Right cardiac atrium (tissue), 5 donors: Measurements from ENCODE around the gene PBRM1. TPM values are rescaled to one million over a fixed set of nuclear protein-coding genes. Genes with fewer than 3 reads are reported as not detected.
"Not testable (repeated sequence)": the region's sequence is repeated elsewhere in the genome, so short reads cannot be mapped to it uniquely, and the experiment has no call there.

ENCODE experiments used
- ATAC-seq, 2 donors: fragments of 200-7000 bp; cut with Tn5 transposase; one replicate each; pipeline versions ENCODE4 v1.8.0 to v1.9.1; 2020; ENCODE audit warnings: moderate library complexity in 2 of 2, mild to moderate bottlenecking in 1 of 2
- DNase-seq, 3 donors: peaks; one replicate each; pipeline ENCODE4 v3.0.0-alpha.2; 2020
- H3K27ac ChIP-seq: one replicate; pipeline ENCODE4 v1.5.1; 2013; ENCODE audit warnings: mild to moderate bottlenecking, low read length, control low read depth, moderate library complexity
- H3K27me3 ChIP-seq: one replicate; pipeline ENCODE4 v1.6.1; 2013; ENCODE audit not compliant: control insufficient read depth, insufficient read depth
- H3K4me1 ChIP-seq: one replicate; pipeline ENCODE4 v1.6.1; 2013; ENCODE audit warnings: low read length; ENCODE audit not compliant: control insufficient read depth, insufficient read depth
- H3K4me3 ChIP-seq: one replicate; pipeline ENCODE4 v1.5.1; 2013; ENCODE audit warnings: low read length, control low read depth
- H3K9me3 ChIP-seq: one replicate; pipeline ENCODE4 v1.6.1; 2013; ENCODE audit warnings: low read length; ENCODE audit not compliant: control insufficient read depth
- WGBS: extraction: QIAGEN DNeasy Blood & Tissue Kit; methylation state at CpG from one replicate; pipeline ENCODE4 v1.1.7; 2013; 5-methylcytosine and 5-hydroxymethylcytosine counted together
- intact Hi-C, 4 donors: fragments of 100-400 bp; cut with DNase I; formaldehyde crosslinking; loops; one replicate each; pipeline versions ENCODE4 v1.11.0 to v1.14.0; 2022 to 2023
- long read RNA-seq, 4 donors: library from polyadenylated mRNA; unstranded; transcript quantifications; one replicate each; pipeline ENCODE4 v2.0.0, GENCODE V29; 2020 to 2021
- polyA plus RNA-seq: library from polyadenylated mRNA; stranded (reverse); fragments of 200-250 nt; gene quantifications from one replicate; pipeline ENCODE4 v1.2.3, GENCODE V29; 2013
- total RNA-seq, 4 donors: library from RNA; stranded (reverse); fragmentation: NEBNext Ultra II Directional; extraction: Animal tissue kit (Norgen Biotek cat#: 25700); gene quantifications; one replicate each; pipeline ENCODE4 v1.2.1, GENCODE V29; 2021
- donor health status: healthy with polysubstance abuse.
- donor health status: DM: no; HTN: yes; CAD: no.
- donor health status: DM: no; HTN: no; CAD: no.
- donor health status: DM: no; HTN: yes; CAD: no; lungs with severe emphysema.
- donor health status: DM: yes; HTN: yes; CAD: no.

Gene PBRM1
- 10 to 100 TPM; 51.4 to 56.8 (median 55.6) TPM for total RNA-seq
- 10.0 TPM for polyA plus RNA-seq
- long read RNA-seq, donor 1, partial matches to known transcripts: 26 of 68 reads
- long read RNA-seq, donor 1, other reads (novel, unspliced or antisense): 42 of 68 reads
- long read RNA-seq, donor 2, partial matches to known transcripts: 4 of 9 reads
- long read RNA-seq, donor 2, other reads (novel, unspliced or antisense): 5 of 9 reads
- long read RNA-seq, donor 3, partial matches to known transcripts: 12 of 47 reads
- long read RNA-seq, donor 3, other reads (novel, unspliced or antisense): 35 of 47 reads
- long read RNA-seq, donor 4, partial matches to known transcripts: 5 of 10 reads
- long read RNA-seq, donor 4, other reads (novel, unspliced or antisense): 5 of 10 reads

GRCh38 chr3:52685709-52686691 is at the start of gene PBRM1, which contains the start of gene GNL3:
PBRM1 (minus strand) TSS chr3:52685913.
GNL3 (plus strand) TSS chr3:52686032; CDS start chr3:52686093, 61 bp downstream.
- WGBS: under 1% methylated on average over 82 of the region's 82 CpGs
- Histone ChIP-seq H3K27me3 (no peaks in the 10 kb centered on the region), H3K27ac (peak within 1 kb of the TSS; percentile 96), H3K4me3 (peak within 1 kb of the TSS; percentile 69), H3K9me3 (no peaks in the 10 kb centered on the region), H3K4me1 (peaks cover 2% of the 10 kb centered on the region)
- intact Hi-C loops: loop anchor here in 1 of 4 donors (5.0 kb wide), 1 partner anchor 214 kb away; no protein-coding TSS in a partner anchor
- ATAC-seq (peak; percentile 88 to 89), DNase-seq (peak; percentile 94 to 98 (median 97))

- Histone ChIP-seq H3K4me1 (no peaks in the 10 kb centered on the region), H3K27ac (no peak overlapping the region), H3K9me3 (no peaks in the 10 kb centered on the region), H3K4me3 (no peak overlapping the region), H3K27me3 (no peaks in the 10 kb centered on the region)
- intact Hi-C loops: loop anchor here in 1 of 4 donors (10.0 kb wide), 1 partner anchor 191 kb away; no protein-coding TSS in a partner anchor
- ATAC-seq (no peak), DNase-seq (no peak)
- WGBS: 87% methylated on average over 10 of the region's 10 CpGs
Measured at GRCh38 chr3:52733256-52733891, 47.7 kb upstream of the PBRM1 start.

- Histone ChIP-seq H3K4me1 (no peaks in the 10 kb centered on the region), H3K27ac (no peak overlapping the region), H3K27me3 (no peaks in the 10 kb centered on the region), H3K4me3 (no peak overlapping the region), H3K9me3 (no peaks in the 10 kb centered on the region)
- 82% methylated on average over 14 of the region's 14 CpGs for WGBS
- intact Hi-C loops: loop anchor here in 1 of 4 donors (10.0 kb wide), 1 partner anchor 193 kb away; no protein-coding TSS in a partner anchor
- DNase-seq (no peak), ATAC-seq (no peak)
Measured at GRCh38 chr3:52731590-52731989, 45.9 kb upstream of the PBRM1 start.

GRCh38 chr3:52730681-52731080 is 45.0 kb upstream of the PBRM1 start:
- DNase-seq (no peak), ATAC-seq (no peak)
- Histone ChIP-seq H3K9me3 (no peaks in the 10 kb centered on the region), H3K4me3 (no peak overlapping the region), H3K27me3 (no peaks in the 10 kb centered on the region), H3K27ac (no peak overlapping the region), H3K4me1 (no peaks in the 10 kb centered on the region)
- intact Hi-C loops: loop anchor here in 1 of 4 donors (10.0 kb wide), 1 partner anchor 194 kb away; no protein-coding TSS in a partner anchor

GRCh38 chr3:52728753-52729152 is 43.0 kb upstream of the PBRM1 start:
- DNase-seq, H3K27me3 ChIP-seq, H3K9me3 ChIP-seq, H3K27ac ChIP-seq, H3K4me1 ChIP-seq, intact Hi-C loops, H3K4me3 ChIP-seq, ATAC-seq: not testable (repeated sequence)
- WGBS: 56% methylated on average over 3 of the region's 3 CpGs

- intact Hi-C loops: no loop called here
- DNase-seq: no peak
- H3K9me3 ChIP-seq: no peaks in the 10 kb centered on the region
- H3K27ac ChIP-seq: no peak overlapping the region
- no peaks in the 10 kb centered on the region for H3K4me1 ChIP-seq
- no peak for ATAC-seq
- 97% methylated on average over 1 of the region's 1 CpG for WGBS
- H3K4me3 ChIP-seq: no peak overlapping the region
- no peaks in the 10 kb centered on the region for H3K27me3 ChIP-seq
Measured at GRCh38 chr3:52724511-52724910, 38.8 kb upstream of the PBRM1 start.

- no peaks in the 10 kb centered on the region for H3K9me3 ChIP-seq
Measured at GRCh38 chr3:52723935-52724334, 38.2 kb upstream of the PBRM1 start.

GRCh38 chr3:52722491-52722890 is 36.8 kb upstream of the PBRM1 start:
- Histone ChIP-seq H3K9me3 (no peaks in the 10 kb centered on the region), H3K4me1 (no peaks in the 10 kb centered on the region), H3K27me3 (no peaks in the 10 kb centered on the region), H3K27ac (no peak overlapping the region), H3K4me3 (no peak overlapping the region)
- ATAC-seq (no peak), DNase-seq (no peak)
- 95% methylated on average over 7 of the region's 7 CpGs for WGBS
- intact Hi-C loops: no loop called here

More at GRCh38 chr3:52723935-52724334, 38.2 kb upstream of the PBRM1 start:
- Histone ChIP-seq H3K4me1 (no peaks in the 10 kb centered on the region), H3K4me3 (no peak overlapping the region), H3K27ac (no peak overlapping the region), H3K27me3 (no peaks in the 10 kb centered on the region)
- DNase-seq: no peak
- no peak for ATAC-seq
- 97% methylated on average over 5 of the region's 5 CpGs for WGBS
- intact Hi-C loops: no loop called here

- Histone ChIP-seq H3K27me3 (no peaks in the 10 kb centered on the region), H3K9me3 (no peaks in the 10 kb centered on the region), H3K4me1 (no peaks in the 10 kb centered on the region), H3K27ac (no peak overlapping the region), H3K4me3 (no peak overlapping the region)
- ATAC-seq (no peak), DNase-seq (no peak)
- WGBS: 92% methylated on average over 1 of the region's 1 CpG
- intact Hi-C loops: no loop called here
Measured at GRCh38 chr3:52721730-52722008, 36.0 kb upstream of the PBRM1 start.

GRCh38 chr3:52721002-52721729 is 35.5 kb upstream of the PBRM1 start:
- DNase-seq (no peak), ATAC-seq (no peak)
- WGBS: 88% methylated on average over 6 of the region's 6 CpGs
- Histone ChIP-seq H3K4me3 (no peak overlapping the region), H3K4me1 (no peaks in the 10 kb centered on the region), H3K9me3 (no peaks in the 10 kb centered on the region), H3K27me3 (no peaks in the 10 kb centered on the region), H3K27ac (no peak overlapping the region)
- intact Hi-C loops: no loop called here
